EL (cell line): ENCODE results near the gene OR2A1.
"Not testable (repeated sequence)": the region's sequence is repeated elsewhere in the genome, so short reads cannot be mapped to it uniquely, and the experiment has no call there.

Source experiments
- DNase-seq: peaks from one replicate; pipeline ENCODE4 v3.0.0-alpha.2; 2016

The OR2A1 gene, protein sequence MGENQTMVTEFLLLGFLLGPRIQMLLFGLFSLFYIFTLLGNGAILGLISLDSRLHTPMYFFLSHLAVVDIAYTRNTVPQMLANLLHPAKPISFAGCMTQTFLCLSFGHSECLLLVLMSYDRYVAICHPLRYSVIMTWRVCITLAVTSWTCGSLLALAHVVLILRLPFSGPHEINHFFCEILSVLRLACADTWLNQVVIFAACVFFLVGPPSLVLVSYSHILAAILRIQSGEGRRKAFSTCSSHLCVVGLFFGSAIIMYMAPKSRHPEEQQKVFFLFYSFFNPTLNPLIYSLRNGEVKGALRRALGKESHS

DNA sequence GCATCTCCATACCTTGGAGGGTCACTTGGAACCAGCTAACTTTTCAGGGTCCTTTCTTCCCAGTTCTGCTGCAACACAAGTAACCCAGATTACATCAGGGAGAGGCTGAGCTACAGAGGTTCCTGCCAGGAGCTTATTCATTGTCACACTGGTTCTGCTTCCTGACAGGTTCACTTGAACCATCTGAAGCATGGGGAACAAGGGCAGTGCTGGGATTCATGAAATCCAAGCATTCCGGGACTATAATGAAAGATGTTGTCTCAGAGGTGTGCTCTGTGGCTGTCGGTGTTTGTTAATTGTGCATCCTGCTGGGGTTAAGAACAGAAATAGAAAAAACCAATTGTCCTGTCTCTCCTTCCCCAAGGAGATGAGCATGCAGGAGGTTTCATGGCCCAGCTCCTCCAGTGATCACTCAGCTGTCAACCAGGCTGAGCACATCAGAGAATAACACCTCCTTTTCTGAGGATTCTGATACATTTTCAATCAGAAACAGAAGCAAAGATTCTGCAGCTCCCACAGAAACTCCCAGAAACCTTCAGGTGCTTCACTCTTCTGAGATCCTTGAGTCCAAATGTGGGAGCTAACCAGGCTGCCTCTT, at the start of gene OR2A1:
Gene OR2A1 (plus strand): TSS at position 548 of the 598 bp plus-strand sequence. CDS start 5,706 bp downstream, outside the sequence.
- DNase-seq: not testable (repeated sequence)

DNA sequence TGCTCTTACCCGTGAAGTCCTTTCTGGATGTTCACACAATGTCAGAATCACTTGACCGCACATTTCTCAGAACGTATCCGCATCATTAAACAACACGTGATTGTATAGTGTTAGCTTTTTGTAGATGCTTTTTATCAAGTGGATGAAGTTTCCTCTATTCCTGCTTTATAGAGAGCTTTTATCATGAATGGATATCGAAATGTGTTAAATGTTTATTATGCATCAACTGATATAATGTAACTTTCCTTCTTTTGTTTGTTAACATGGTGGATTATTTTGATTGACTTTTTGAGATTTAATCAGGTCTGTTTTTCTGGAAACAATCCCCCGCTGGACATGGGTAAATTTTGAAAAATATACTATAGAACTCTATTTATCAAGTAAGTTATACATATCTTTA, 47.5 kb upstream of the OR2A1 start, which contains the start of gene OR2A7:
Gene OR2A7 (minus strand): TSS at position 101 of the 400 bp plus-strand sequence. CDS start 5,164 bp downstream, outside the sequence.
- not testable (repeated sequence) for DNase-seq

DNA sequence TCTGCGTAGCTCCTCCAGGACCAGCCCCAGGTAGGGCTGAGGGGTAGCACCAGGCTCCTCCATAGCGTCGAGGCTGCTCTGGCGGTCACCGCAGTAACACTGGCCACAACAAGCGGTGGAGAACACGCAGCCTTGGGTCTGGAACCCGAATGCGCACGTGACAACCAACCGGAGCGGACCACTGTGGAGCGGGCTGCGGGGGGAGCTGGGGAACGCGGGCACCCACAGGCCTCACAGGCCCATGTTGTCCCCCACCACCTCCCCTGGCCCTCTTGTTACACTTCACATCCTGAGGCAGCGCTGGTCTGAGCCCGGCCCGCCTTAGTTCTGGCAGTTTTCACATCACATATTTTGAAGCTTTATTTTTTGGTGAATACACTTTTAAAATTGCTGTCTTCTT, 43.0 kb upstream of the OR2A1 start, which contains the start of gene CTAGE8:
Gene CTAGE8 (minus strand): TSS at position 101 of the 400 bp plus-strand sequence. CDS start 38 bp downstream, at position 63.
- DNase-seq: not testable (repeated sequence)

DNA sequence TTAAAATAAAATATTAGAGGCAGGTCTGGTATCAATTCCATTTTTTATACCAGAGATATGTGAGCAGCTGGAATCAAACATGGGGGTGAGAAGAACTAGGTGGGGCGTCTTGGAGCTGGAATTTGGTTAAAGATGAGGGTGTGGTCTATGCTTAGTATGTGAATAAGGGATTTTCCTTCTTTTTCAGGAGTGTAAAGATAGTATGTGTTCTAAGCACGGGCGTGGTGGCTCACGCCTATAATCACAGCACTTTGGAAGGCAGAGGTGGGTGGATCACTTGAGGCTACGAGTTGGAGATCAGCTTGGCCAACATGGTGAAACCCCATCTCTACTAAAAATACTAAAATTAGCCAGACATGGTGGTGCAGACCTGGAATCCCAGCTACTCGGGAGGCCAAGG, 36.9 kb upstream of the OR2A1 start:
- not testable (repeated sequence) for DNase-seq

DNA sequence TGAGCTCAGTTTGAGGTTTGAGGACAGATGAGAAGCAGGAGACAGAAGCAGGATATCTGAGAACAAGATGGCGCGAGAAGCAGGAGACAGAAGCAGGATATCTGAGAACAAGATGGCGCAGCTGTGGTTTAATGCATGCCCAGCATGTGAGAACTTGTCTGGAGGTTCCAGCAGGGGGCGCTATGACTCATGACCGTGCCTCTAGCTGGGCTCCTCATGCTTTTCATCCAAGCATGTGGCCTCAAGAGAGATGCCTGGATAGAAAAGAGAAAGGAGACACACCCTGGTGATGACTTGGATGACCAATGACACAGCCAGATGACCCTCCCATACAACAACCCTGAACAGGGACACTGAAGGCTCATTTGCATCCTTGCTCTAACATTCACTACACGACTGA, 32.2 kb upstream of the OR2A1 start:
- not testable (repeated sequence) for DNase-seq

DNA sequence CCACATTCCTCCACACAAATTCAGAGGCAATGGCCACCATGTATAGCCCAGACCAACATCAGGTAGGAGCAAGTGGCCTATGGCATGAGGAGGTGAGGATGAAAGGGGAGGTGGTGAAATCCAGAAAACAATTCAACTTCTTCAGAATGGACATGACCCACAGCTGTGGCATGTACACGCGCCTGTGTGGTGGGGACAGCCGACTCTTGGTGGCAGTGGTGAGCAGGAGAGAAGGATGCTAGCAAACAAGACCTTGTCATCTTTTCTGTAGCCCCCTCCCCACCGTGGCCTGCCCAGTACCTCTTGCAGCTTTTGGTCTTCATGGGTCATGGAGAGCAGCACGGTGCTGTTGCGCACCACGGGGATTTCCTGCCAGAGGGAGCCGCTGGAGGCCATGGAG, 30.2 kb upstream of the OR2A1 start:
- not testable (repeated sequence) for DNase-seq

DNA sequence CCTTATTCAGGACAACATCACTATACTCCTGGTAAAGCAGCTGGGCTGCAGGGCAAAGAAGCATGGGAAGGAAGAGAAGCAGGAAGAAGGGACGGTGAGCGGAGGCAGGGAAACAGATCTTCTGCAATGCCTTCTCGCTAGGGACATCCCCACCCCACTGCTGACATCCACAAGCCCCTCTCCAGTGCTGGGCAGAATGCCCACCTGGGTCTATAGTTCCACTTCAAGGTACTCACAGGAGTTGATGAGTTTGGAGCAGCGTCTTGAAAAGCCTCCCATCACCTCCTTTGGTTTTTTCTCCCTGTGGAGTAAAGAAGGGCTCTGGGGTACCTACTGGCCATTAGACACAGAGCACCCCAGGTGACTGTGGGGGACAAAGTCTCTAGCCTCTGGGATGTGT, 29.7 kb upstream of the OR2A1 start:
- not testable (repeated sequence) for DNase-seq

DNA sequence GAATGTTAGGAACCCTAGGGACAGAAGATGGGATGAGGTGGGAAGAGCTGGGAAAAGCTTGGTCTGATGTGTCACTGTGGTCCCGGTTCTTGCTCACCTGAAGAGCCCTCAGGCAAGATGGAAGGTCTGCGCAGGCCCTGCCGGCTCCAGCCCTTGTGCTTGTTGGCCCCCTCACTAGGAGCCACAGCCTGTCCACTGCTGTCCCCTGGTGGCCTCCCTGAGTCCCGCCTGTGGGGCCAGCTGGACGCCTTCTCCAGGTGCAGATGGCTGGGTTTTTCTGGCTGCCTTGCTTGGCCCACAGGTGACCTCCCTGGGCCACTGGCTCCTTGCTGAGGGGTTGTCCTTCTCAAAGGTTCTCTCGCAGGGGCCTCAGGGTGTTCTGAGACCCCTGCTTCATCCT, 28.5 kb upstream of the OR2A1 start:
- DNase-seq: not testable (repeated sequence)

DNA sequence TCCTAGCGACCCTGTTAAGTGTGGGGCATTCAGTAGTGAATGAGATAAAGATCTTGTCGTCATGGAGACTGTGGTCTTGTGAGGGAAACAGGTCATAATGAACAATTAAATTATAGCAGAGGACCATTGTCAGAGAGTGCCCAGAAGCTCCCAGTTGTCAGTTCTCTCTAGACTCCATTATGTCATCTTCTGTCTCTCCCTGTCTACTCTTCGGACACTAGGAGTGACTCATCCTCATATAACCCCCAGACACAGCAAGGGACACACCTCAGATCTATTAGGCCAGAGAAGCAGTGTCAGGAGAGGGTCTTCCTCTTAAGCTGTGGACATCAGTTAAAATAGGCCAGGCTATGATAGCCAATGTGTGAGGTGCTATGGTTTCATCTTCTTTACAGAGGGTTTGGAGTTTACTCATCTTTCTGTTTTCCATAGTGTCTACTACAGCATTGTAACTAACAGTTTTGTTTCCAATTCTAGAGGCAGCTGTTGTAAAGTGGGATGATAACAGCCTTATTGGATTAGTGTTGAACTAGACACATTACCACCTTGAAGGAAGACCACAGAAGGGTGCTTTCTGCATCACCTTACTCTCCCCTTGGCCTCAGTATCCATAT, 24.9 kb upstream of the OR2A1 start:
- not testable (repeated sequence) for DNase-seq

DNA sequence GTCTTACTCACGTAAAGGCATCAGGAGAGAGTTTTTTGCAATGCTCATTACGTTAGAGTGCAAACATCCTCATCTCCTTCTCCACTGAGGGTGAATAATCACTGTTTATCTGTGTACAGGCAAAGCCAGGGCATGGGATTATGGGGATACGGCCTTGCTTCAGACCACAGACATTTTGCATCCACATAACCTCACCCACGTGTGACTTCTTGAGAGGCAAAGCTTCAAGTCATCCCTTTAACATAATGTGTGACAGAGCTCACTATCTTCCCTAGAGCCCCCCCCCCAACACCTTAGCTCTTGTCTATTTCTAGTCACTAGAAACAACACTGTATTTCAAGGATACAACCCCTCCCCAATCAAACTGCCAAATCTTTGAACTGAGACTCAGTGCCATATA, 20.6 kb upstream of the OR2A1 start:
- not testable (repeated sequence) for DNase-seq

DNA sequence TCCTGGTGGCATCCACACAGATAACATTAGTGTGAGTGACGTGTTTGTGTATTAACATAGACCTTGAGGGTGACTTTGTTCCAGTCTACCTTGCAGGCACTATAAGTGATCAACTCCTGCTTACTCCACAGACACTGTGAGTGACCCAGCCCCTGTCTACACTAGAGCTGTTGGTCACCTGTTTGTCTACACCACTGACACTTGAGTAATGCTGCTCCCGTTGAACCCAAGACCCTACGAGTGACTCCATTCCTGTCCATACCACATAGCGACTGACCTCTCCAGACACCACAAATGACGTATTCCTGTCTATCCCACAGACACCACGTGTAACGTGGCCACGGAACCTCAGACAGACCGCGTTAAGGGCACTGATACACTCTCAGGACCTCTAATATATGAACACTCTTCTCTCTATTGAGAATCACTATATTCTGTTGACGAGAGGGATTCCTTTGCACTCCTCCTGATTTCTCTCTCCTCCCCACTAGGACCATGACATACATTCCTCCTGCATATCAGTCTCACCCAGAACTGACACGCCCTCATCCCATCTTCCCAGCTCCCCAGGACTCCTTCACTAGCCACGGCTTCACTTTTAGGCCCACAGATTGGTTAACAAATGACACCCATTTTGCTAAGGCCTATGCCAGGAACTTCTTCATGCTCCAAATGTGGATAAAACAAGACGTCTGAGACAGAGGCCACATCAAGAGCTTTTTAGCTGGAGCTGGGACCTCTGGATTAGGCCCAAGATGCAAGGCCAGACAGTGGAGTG, 19.6 kb upstream of the OR2A1 start:
- DNase-seq: not testable (repeated sequence)

DNA sequence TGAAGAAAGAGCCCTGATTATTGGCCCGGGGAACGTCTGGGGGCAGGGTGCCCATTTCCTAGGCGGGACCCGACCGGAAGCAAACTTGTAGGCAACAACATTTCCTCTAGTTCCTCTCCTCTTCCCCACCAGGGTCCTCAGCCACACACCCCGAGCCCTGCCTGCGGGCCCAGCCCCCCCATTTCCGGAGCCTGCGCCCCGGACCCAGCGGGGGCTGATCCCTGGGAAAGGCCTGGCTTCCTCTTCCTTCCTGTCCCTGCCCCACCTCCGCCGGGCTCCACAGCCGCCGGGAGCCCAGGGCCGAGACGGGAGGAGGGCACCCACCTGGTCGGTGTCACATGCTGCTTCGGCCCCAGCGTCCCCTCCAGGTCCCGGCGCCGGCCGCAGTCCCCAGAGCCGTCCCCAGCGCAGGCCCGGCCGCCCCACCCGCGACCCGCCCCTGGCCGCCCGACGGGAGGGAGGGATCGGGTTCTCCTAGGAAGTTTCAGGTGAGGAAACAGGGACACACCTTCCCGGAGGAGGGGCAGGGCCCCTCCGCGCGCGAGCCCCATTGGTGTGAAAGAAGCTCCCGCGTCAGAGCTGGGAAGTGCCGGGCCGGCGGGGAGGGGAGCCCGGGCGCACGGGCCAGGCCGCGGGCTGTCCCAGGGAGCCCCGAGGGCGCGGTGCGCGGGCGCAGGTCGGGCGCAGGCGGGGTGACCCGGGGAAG, 18.3 kb upstream of the OR2A1 start:
- not testable (repeated sequence) for DNase-seq

DNA sequence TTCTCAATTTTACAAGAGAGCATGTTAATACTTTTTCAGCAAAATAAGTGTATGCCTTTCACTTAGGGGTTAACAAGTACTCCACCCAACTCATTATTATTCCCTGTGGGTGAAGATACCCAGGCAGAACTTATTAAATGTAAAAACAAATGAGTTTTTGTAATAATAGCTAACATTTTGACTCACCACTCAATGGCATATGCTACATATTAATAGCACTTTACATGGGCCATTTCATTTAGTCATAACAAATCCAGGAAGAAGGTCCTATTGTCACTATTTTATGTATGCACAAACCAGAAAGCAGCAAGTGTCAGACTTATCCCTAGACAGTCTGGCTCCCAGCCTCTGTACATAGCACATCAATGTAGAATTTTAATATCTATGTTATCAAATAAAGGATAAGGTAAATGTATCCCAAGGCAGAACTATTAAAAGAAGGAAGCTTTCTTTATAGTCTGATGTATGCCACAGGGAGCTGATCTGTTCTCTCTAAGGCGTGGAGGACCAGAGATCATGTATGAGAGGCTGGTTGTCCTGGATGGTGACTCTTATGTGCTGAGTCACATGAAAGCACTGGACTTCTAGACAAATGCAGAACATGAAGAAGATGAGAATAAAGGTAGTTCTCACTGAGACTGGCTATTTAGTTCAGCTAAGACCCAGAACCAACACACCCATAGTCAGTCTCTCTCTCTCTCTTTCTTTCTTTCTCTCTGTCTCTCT, 9.5 kb upstream of the OR2A1 start:
- DNase-seq: not testable (repeated sequence)

DNA sequence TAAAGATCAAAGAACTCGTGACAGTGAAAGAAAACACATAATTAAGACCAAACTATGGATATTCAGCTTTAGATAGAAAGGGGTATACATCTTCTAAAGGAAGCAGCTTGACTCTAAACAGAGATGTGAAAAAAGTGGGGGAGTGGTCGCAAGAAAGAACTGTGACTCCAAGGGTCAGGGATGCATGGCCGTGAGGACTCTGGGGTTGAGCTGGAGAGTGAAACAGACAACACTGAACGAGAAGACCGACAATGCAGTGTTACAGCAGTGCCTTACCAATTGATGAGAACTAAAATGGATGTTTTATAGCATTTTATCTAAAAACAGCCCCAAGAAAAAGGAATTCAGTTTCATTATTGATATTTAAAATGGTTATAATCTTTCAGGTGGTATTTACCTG, 8.6 kb upstream of the OR2A1 start:
- not testable (repeated sequence) for DNase-seq

DNA sequence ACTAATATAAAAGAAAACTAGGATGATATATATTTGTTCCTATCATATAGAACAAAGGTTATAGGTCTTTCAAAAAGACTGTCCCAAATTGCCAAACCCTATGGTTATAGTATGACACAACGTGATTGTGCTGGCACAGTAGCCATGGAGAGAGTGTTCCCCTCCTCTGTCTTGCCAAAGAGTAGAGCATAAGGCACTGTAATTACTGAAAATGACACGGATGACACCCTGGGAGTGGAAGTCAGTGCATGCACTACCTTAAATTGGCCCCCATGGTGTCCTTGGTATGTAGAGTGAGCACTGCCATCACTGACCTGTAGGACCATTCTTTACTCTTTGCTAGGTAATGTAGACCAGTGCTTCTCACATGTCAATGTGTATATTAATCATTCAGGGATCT, 7.1 kb upstream of the OR2A1 start:
- DNase-seq: not testable (repeated sequence)

DNA sequence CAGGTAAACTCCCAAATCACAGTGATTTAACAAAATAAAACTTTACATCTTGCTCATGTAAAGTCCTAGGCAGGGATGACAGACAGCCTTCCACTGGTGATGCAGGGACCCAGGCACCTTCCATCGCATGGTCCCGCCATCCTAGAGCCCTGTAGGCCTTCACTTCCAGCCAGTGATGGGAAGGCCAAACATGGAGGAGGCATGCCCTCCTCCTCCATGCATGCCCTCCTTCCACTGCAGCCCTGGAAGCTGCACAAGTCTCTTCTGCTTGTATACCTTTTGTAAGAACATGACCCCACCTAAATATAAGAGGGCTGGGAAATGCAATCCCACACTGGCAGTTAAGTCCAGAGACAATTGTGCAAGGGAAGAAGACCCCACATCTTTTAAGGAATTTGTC, 2.5 kb upstream of the OR2A1 start:
- DNase-seq: not testable (repeated sequence)

DNA sequence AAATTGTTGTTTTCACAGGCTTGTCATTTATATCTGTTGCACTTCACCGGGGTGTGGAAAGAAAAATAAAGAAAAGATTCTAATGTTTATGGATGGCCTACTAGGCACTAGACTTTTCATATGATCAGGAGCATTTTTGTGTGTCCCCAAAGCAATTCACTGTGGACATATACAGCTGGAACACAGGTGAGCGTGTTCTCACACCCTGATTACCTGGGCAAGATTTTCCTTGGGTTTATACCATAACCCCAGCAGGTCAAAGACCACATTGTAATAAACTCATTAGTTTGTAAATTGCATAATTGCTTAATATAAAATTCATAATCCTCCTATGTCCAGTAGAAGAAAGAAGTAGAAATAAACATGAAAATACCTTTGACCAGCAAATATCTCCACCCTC, 1.0 kb upstream of the OR2A1 start:
- DNase-seq: not testable (repeated sequence)

DNA sequence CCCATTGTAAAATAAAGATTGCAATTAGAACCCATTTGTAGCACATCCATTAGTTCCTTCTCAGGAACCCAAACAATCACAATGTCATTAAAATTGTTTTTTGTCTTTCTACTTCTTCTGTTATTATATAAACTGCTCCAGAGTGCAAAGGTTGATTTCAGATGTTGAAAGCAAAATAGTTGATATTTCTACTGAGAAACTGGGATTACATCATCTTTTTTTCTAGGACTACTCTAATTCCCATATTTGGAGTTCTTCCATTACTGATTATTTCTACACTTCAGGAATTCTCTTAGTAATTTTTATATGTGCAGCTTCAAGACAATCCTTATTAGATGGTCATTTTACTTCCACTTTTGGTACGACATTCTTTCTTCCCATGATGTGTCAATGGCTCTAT, 5.3 kb downstream of the OR2A1 start:
- DNase-seq: not testable (repeated sequence)

DNA sequence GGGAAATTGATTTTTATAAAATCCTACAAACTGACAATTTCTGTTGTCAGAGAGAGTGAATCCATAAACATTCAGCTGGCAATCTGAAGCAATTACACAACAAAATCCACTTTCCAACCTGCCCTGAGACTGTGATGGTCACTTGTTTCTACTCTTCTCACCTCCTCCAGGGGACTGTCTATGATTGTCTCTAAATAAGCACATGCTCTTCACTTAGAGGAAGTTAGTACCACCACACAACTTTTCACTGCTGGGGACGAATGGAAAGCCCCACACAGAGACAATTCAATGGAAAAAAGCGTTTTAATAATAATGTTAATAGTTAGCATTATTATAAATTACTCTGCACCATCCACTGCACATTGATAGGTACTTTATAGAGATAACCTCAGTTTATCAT, 7.3 kb downstream of the OR2A1 start:
- DNase-seq: not testable (repeated sequence)

DNA sequence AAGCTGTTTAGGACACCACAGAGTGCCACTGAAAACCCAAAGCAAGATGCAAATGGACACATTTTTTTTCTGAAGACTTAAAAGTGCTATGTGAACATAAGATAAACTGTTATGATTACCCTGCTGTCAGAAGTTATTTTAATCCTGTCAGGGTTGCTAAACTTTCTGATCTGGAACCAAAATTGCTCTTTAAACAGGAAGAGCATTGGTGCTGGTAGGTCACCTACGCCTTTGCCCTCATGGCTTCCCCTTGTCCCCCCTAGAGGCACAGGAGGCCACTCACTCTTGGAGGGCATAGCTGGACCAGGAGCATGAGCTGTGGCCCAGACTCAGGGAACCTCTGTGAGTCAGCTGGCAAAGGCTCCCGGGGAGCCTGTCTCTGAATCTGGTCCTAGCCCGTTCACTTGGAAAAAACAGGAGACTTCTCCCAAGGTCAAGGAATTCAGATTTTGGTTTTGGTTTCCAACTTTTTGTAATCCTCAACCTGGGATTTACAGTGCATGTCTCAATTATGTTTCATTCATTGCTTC, 9.5 kb downstream of the OR2A1 start:
- not testable (repeated sequence) for DNase-seq

DNA sequence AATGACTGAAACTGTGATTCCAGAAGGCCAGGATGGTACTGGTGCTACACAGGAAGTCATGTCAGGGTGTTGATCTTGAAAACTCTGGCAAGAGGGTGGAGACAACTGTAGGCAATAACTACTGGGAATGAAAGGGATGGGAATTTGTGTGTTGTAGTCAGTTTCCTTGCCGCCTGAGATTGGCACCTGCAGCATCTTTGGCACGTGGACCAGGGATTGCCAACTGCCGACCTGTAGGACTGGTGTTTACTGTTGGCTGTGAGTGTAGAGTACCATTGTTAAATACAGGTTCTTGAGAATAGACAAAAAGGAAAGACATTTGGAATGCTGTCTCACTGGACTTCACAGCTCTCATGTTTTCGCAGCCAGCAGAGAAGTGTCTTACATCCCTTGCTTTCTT, 11.1 kb downstream of the OR2A1 start:
- not testable (repeated sequence) for DNase-seq
